ENCODE data around the gene CCDC33.

Gene CCDC33

GRCh38 chr15:74202452-74203401, 33.4 kb upstream of the CCDC33 start, which contains the start of gene STRA6:
Gene STRA6, minus strand, starts transcription at chr15:74202787. Its CDS starts 520 bp downstream, at chr15:74202267.
- TF ChIP-seq GATA3 (IDR thresholded peaks at IDR 0.05; ENCODE audit: low read depth, low read length) (no peak), GATA2 (IDR thresholded peaks at IDR 0.05; ENCODE audit: low read depth, low read length) (peak; percentile 53)

- TF ChIP-seq GATA2 (IDR thresholded peaks at IDR 0.05; ENCODE audit: low read depth, low read length) = no peak
- TF ChIP-seq GATA3 (IDR thresholded peaks at IDR 0.05; ENCODE audit: low read depth, low read length) = no peak
These were observed 32.2 kb upstream of the CCDC33 start for GRCh38 chr15:74203914-74204431.

- TF ChIP-seq GATA3 (IDR thresholded peaks at IDR 0.05; ENCODE audit: low read depth, low read length) (no peak), GATA2 (IDR thresholded peaks at IDR 0.05; ENCODE audit: low read depth, low read length) (no peak)
These were observed 30.6 kb upstream of the CCDC33 start for GRCh38 chr15:74205582-74205947.

GRCh38 chr15:74206801-74207281, 29.3 kb upstream of the CCDC33 start:
- no peak for TF ChIP-seq GATA3 (IDR thresholded peaks at IDR 0.05; ENCODE audit: low read depth, low read length)
- TF ChIP-seq GATA2 (IDR thresholded peaks at IDR 0.05; ENCODE audit: low read depth, low read length) = no peak

- TF ChIP-seq GATA3 (IDR thresholded peaks at IDR 0.05; ENCODE audit: low read depth, low read length) (no peak), GATA2 (IDR thresholded peaks at IDR 0.05; ENCODE audit: low read depth, low read length) (no peak)
These were observed 28.3 kb upstream of the CCDC33 start for GRCh38 chr15:74207652-74208440.

GRCh38 chr15:74208496-74208895, 27.6 kb upstream of the CCDC33 start:
- no peak for TF ChIP-seq GATA3 (IDR thresholded peaks at IDR 0.05; ENCODE audit: low read depth, low read length)
- TF ChIP-seq GATA2 (IDR thresholded peaks at IDR 0.05; ENCODE audit: low read depth, low read length) = no peak

GRCh38 chr15:74208901-74209559, 27.1 kb upstream of the CCDC33 start:
- no peak for TF ChIP-seq GATA3 (IDR thresholded peaks at IDR 0.05; ENCODE audit: low read depth, low read length)
- TF ChIP-seq GATA2 (IDR thresholded peaks at IDR 0.05; ENCODE audit: low read depth, low read length) = no peak

- TF ChIP-seq GATA2 (IDR thresholded peaks at IDR 0.05; ENCODE audit: low read depth, low read length) (no peak), GATA3 (IDR thresholded peaks at IDR 0.05; ENCODE audit: low read depth, low read length) (no peak)
These were observed 26.6 kb upstream of the CCDC33 start for GRCh38 chr15:74209560-74209958.

GRCh38 chr15:74209997-74210671, 26.0 kb upstream of the CCDC33 start:
- TF ChIP-seq GATA3 (IDR thresholded peaks at IDR 0.05; ENCODE audit: low read depth, low read length) (no peak), GATA2 (IDR thresholded peaks at IDR 0.05; ENCODE audit: low read depth, low read length) (no peak)

- TF ChIP-seq GATA3 (IDR thresholded peaks at IDR 0.05; ENCODE audit: low read depth, low read length) = no peak
- no peak for TF ChIP-seq GATA2 (IDR thresholded peaks at IDR 0.05; ENCODE audit: low read depth, low read length)
These were observed 25.4 kb upstream of the CCDC33 start for GRCh38 chr15:74210729-74211128.

- TF ChIP-seq GATA2 (IDR thresholded peaks at IDR 0.05; ENCODE audit: low read depth, low read length) (no peak), GATA3 (IDR thresholded peaks at IDR 0.05; ENCODE audit: low read depth, low read length) (no peak)
These were observed 24.5 kb upstream of the CCDC33 start for GRCh38 chr15:74211656-74212055.

GRCh38 chr15:74212494-74212893, 23.6 kb upstream of the CCDC33 start:
- TF ChIP-seq GATA3 (IDR thresholded peaks at IDR 0.05; ENCODE audit: low read depth, low read length) = no peak
- TF ChIP-seq GATA2 (IDR thresholded peaks at IDR 0.05; ENCODE audit: low read depth, low read length) = no peak

- TF ChIP-seq GATA2 (IDR thresholded peaks at IDR 0.05; ENCODE audit: low read depth, low read length) (no peak), GATA3 (IDR thresholded peaks at IDR 0.05; ENCODE audit: low read depth, low read length) (no peak)
These were observed 22.3 kb upstream of the CCDC33 start for GRCh38 chr15:74213858-74214284.
